ENCODE measurements around the gene MCF2L2.

The MCF2L2 gene

GRCh38 chr3:183158113-183158512, 270.3 kb downstream of the MCF2L2 start:
- DNase-seq, result no peak

GRCh38 chr3:183156266-183156665, 272.2 kb downstream of the MCF2L2 start:
- DNase-seq, result no peak

DNA sequence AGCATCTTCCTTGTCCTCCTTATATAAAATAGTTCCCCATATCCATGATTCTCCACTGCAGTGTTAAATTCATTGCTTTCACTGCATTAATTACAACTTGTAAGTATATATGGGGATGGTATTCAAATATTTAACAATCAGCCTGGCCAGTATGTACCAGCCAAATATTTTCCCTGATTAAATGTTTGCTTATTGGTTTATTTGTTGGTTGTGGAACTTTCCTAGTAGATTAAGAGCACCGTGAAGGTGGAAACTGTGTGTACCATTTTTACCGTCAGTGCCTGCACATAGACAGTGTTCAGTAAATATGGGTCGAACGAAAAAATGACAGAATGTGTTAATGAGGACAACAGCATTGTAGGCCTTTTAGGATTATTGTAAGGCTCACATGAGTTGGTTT, 272.9 kb downstream of the MCF2L2 start:
- no peak for DNase-seq

GRCh38 chr3:183153210-183153950, 275.0 kb downstream of the MCF2L2 start:
- DNase-seq, result no peak

DNA sequence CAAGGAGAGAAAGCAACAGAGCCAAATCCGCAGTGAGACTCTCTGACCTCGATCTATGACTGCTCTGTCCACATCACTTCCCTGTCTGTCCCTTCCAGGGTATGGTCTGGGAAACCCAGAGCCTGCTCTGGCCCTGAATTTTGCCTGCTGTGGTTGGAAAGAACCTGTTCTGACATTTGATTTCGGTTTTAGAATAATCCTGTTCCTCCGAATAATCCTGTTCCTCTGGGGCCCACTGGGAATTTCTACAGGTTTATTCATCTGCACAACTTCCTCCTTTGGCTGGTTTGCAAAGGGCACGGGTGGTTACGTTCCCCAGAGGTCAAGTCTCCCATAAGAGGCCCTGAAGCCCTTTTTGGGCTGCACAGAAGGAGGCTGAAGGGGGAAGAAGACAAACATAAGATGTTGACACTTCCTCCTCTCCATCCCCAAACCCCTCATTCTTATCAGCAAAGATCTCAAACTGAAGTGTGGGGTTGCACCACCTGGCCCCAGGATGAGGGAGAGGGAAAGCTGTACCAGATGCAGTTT, 276.5 kb downstream of the MCF2L2 start:
- DNase-seq, result no peak

DNA sequence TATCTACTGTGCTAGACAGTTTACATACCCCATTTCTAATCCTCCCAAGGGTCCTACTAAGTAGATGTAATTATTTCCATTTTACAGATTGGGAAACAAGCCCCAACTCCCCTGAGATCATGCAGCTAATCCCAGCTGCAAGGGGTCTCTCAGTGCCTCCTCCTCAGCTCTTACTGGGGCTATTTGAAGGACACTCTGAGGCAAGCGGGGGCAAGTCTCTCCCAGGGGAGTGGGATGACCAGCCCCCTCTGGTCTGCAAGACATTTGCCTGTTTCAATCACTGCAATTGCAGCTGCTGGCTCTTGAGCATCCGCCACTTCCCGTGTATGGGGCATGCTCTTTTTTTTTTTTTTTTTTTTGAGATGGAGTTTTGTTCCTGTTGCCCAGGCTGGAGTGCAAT, 277.3 kb downstream of the MCF2L2 start:
- DNase-seq, result no peak

- DNase-seq, result no peak
Observed at GRCh38 chr3:183149915-183150750, 278.3 kb downstream of the MCF2L2 start.

DNA sequence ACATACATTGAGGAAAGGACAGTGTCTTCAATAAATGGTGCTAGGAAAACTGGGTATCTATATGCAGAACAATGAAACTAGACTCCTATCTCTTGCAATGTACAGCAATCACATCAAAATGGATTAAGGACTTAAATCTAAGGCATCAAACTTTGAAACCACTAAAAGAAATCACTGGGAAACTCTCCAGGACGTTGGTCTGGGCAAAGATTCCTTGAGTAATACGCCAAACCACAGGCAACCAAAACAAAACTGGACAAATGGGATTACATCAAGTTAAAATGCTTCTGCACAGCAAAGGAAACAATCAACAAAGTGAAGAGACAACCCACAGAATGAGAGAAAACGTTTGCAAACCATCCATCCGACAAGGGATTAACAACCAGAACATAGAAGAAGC, 280.4 kb downstream of the MCF2L2 start:
- no peak for DNase-seq

DNA sequence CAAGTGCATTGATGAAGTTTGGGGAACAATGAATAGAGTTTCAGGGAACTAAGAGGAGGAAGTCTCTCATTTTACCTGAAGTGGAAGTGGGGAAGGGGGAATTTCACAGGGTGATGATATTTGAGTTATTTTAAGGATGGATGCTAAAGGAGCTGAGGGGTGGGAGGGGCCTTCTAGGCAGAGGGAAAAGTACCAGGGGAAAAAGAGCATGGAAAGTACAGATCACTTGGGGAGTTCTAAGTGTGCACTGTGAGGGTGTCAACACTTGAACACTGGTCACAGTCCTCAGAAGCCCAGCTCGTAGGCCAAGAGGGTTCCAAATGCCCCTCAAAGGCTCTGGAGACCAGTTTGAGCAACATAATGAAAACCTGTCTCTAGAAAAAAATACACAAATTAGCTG, 284.1 kb downstream of the MCF2L2 start:
- no peak for DNase-seq

DNA sequence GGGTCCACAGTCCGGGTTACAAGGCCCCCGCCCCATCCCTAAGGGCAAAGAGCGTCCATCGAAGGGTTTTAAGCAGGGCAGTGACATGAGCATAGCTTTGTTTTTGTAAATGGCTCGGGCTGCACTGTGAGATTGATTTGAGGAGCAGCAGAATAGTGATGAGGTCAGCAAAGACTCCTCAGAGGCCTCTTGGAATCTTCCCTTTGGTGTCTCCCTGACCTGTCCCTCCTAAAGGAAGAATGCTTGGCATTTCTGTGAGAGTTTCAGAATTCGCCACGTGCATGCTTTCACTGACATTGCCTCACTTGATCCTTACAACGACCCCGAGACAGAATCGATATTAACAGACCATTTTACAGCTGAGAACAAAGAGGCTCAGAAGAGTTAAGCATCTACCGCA, 286.2 kb downstream of the MCF2L2 start:
- no peak for DNase-seq

GRCh38 chr3:183134844-183135243, 293.6 kb downstream of the MCF2L2 start:
- no peak for DNase-seq

DNA sequence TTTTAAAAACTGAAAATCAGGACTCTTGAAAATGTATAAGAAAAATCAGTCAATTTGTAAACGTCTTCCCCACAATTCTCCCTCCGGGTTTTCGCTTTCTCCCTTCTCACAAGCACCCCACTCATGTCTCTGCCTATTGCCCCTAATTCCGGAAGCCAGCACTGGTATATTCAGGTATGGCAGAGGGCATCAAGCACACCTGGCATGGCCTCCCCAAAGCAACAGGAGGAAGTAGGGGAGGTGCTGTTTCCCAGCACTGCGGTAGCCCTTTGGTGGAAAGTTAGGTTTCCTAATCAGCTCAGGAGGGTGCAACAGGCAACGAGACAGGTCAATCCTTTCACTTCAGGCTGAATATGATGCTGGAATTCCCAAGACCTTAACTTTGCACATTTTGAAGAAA, 296.0 kb downstream of the MCF2L2 start:
- no peak for DNase-seq

DNA sequence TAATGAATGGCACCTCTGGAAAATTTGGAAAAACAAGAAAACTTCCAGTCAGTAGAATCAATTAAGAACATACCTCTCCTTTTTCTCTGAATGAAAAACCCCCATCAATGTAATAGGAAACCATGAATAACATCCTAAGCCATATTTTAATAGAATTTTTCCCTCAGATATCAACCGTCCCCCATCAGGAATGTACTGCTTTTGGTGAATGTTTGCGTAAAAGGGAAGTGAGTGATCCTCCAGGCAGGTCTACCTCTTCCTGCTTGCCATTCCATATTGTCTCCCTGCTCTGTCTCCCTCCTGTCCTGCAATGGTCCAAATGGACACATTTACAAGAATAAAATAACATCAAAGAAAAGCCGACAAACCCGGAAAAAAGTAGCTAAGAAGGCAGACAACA, 296.7 kb downstream of the MCF2L2 start:
- no peak for DNase-seq

DNA sequence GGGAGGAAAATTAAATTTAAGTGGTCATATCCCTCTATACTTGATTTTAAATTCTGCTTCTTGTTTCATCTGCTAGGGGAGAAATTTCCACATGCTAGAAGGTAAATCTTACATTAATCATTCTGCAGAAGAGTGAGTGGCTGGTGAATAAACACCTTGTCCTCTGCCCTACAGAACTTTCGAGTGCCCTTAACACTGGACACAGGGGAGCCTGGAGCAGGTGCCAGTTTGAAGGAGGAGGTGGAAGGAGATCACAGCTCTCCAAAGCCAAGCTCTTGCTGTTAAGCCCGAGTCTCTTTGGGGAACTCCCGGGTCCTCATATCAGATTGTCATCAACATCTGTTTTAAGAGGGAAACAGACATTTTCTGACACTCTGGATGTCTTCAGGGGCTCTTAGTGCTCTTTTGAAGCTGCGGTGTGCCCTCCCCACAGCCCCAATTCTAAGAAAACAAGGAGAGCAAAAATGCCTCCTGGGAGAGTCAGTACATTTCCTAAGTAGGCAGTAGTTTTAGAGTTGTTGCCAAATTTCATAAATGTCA, 297.2 kb downstream of the MCF2L2 start:
- DNase-seq, result no peak

- DNase-seq, result no peak
Observed at GRCh38 chr3:183129243-183129642, 299.2 kb downstream of the MCF2L2 start.

DNA sequence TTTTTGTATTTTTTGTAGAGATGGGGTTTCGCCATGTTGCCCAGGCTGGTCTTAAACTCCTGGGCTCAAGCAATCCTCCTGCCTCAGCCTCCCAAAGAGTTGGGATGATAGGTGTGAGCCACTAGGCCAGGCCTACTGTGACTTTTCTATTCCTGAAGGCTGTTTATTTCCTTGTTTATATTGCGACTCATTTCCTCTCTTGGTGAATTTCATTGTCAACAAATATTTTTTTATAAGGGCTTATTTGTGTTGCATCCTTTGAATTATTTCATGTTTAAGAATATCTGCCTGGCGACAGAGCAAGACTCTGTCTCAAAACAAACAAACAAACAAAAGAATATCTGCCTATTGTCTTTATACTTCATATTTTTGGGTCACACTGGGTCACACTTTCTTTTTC, 299.7 kb downstream of the MCF2L2 start:
- DNase-seq, result no peak

All from NCI-H1694 (cell line).